ENCODE results near the gene GRK2. TPM values are rescaled to one million over a fixed set of nuclear protein-coding genes. Genes with fewer than 3 reads are reported as not detected.
"Not testable (repeated sequence)": the region's sequence is repeated elsewhere in the genome, so short reads cannot be mapped to it uniquely, and the experiment has no call there.

The GRK2 gene
- total RNA-seq, 2 experiments from 2014 or later: 306 to 324 TPM

GRCh38 chr11:67317888-67318555, 51.7 kb downstream of the GRK2 start:
- peak overlapping the region; percentile 95 for H3K4me3 Mint-ChIP-seq
- peak; percentile 22 for DNase-seq
- POLR2A ChIA-PET: interaction anchor here (0.8 to 1.4 kb wide), 4 partner anchors 41 to 71 kb away, joined by 5 to 6 read pairs (median 5); partner anchors contain the start of gene GRK2
- H3K9me3 Mint-ChIP-seq: no peaks in the 10 kb centered on the region
- peak overlapping the region; percentile 99 for H3K27ac Mint-ChIP-seq
- peaks cover 37% of the 10 kb centered on the region for H3K4me1 Mint-ChIP-seq
- peaks cover 3% of the 10 kb centered on the region for H3K27me3 Mint-ChIP-seq
- peaks cover 1% of the 10 kb centered on the region for H3K36me3 Mint-ChIP-seq (ENCODE audit: low read depth)
- CTCF ChIA-PET: interaction anchor here (0.6 to 6.4 kb wide), 43 partner anchors 8 to 1189 kb away, joined by 3 to 72 read pairs (median 5); partner anchors contain the start of genes ANKRD13D, CLCF1, GRK2 and POLD4

- H3K4me3 Mint-ChIP-seq: peak overlapping the region; percentile 95
- H3K36me3 Mint-ChIP-seq (ENCODE audit: low read depth); DNase-seq; H3K27me3 Mint-ChIP-seq; H3K27ac Mint-ChIP-seq; POLR2A ChIA-PET; H3K9me3 Mint-ChIP-seq: not testable (repeated sequence)
- H3K4me1 Mint-ChIP-seq: peaks cover 30% of the 10 kb centered on the region
- CTCF ChIA-PET: interaction anchor here (0.6 to 4.6 kb wide), 13 partner anchors 11 to 592 kb away, joined by 3 to 26 read pairs (median 5); partner anchors contain the start of gene POLD4
Measured at GRCh38 chr11:67318876-67319275, 52.6 kb downstream of the GRK2 start.

- peaks cover 1% of the 10 kb centered on the region for H3K36me3 Mint-ChIP-seq (ENCODE audit: low read depth)
- no peaks in the 10 kb centered on the region for H3K9me3 Mint-ChIP-seq
- ChIA-PET POLR2A (no interaction called here), CTCF (interaction anchor here (0.7 to 4.6 kb wide), 14 partner anchors 9 to 248 kb away, joined by 3 to 26 read pairs (median 5); partner anchors contain the start of gene POLD4)
- no peak overlapping the region for H3K4me3 Mint-ChIP-seq
- peaks cover 23% of the 10 kb centered on the region for H3K4me1 Mint-ChIP-seq
- peaks cover 3% of the 10 kb centered on the region for H3K27me3 Mint-ChIP-seq
- DNase-seq: no peak
- H3K27ac Mint-ChIP-seq: no peak overlapping the region
Measured at GRCh38 chr11:67320011-67320410, 53.7 kb downstream of the GRK2 start.

- Mint-ChIP-seq H3K27ac (no peak overlapping the region), H3K4me1 (peaks cover 18% of the 10 kb centered on the region), H3K4me3 (no peak overlapping the region), H3K27me3 (peaks cover 3% of the 10 kb centered on the region), H3K9me3 (no peaks in the 10 kb centered on the region), H3K36me3 (ENCODE audit: low read depth) (peaks cover 1% of the 10 kb centered on the region)
- no peak for DNase-seq
- ChIA-PET POLR2A (no interaction called here), CTCF (interaction anchor here (0.7 to 4.6 kb wide), 11 partner anchors 9 to 249 kb away, joined by 3 to 26 read pairs (median 6); partner anchors contain the start of gene PPP1CA)
Measured at GRCh38 chr11:67320691-67321090, 54.4 kb downstream of the GRK2 start.

- peaks cover 15% of the 10 kb centered on the region for H3K4me1 Mint-ChIP-seq
- H3K9me3 Mint-ChIP-seq: no peaks in the 10 kb centered on the region
- no peak overlapping the region for H3K4me3 Mint-ChIP-seq
- peaks cover 3% of the 10 kb centered on the region for H3K27me3 Mint-ChIP-seq
- ChIA-PET POLR2A (no interaction called here), CTCF (interaction anchor here (0.8 to 4.6 kb wide), 11 partner anchors 8 to 79 kb away, joined by 3 to 26 read pairs (median 5); partner anchors contain the start of gene PPP1CA)
- no peak overlapping the region for H3K27ac Mint-ChIP-seq
- peaks cover 1% of the 10 kb centered on the region for H3K36me3 Mint-ChIP-seq (ENCODE audit: low read depth)
- DNase-seq: no peak
Measured at GRCh38 chr11:67321313-67321871, 55.1 kb downstream of the GRK2 start.

GRCh38 chr11:67322049-67322448, 55.8 kb downstream of the GRK2 start:
- no peak for DNase-seq
- Mint-ChIP-seq H3K27me3 (peaks cover 3% of the 10 kb centered on the region), H3K9me3 (no peaks in the 10 kb centered on the region), H3K36me3 (ENCODE audit: low read depth) (peaks cover 1% of the 10 kb centered on the region), H3K4me3 (no peak overlapping the region), H3K27ac (no peak overlapping the region), H3K4me1 (peaks cover 11% of the 10 kb centered on the region)
- ChIA-PET CTCF (interaction anchor here (1.0 to 4.6 kb wide), 17 partner anchors 8 to 79 kb away, joined by 3 to 26 read pairs (median 5); partner anchors contain the start of gene PPP1CA), POLR2A (no interaction called here)

- no peak overlapping the region for H3K4me3 Mint-ChIP-seq
- POLR2A ChIA-PET: no interaction called here
Measured at GRCh38 chr11:67323526-67323925, 57.3 kb downstream of the GRK2 start.

GRCh38 chr11:67332081-67332691, 65.9 kb downstream of the GRK2 start:
- no peaks in the 10 kb centered on the region for H3K36me3 Mint-ChIP-seq (ENCODE audit: low read depth)
- no peaks in the 10 kb centered on the region for H3K4me1 Mint-ChIP-seq
- no peak for DNase-seq
- H3K27ac Mint-ChIP-seq: no peak overlapping the region
- ChIA-PET CTCF (interaction anchor here (0.6 to 2.3 kb wide), 7 partner anchors 12 to 416 kb away, joined by 3 to 8 read pairs (median 3); partner anchors contain the start of gene RAD9A), POLR2A (no interaction called here)
- no peaks in the 10 kb centered on the region for H3K27me3 Mint-ChIP-seq
- no peak overlapping the region for H3K4me3 Mint-ChIP-seq
- H3K9me3 Mint-ChIP-seq: no peaks in the 10 kb centered on the region

More at GRCh38 chr11:67323526-67323925, 57.3 kb downstream of the GRK2 start:
- no peaks in the 10 kb centered on the region for H3K9me3 Mint-ChIP-seq
- no peak overlapping the region for H3K27ac Mint-ChIP-seq
- H3K27me3 Mint-ChIP-seq: peaks cover 2% of the 10 kb centered on the region
- no peak for DNase-seq
- peaks cover 3% of the 10 kb centered on the region for H3K4me1 Mint-ChIP-seq
- CTCF ChIA-PET: interaction anchor here (1.0 to 4.6 kb wide), 7 partner anchors 10 to 70 kb away, joined by 4 to 26 read pairs (median 5); no protein-coding TSS in a partner anchor
- no peaks in the 10 kb centered on the region for H3K36me3 Mint-ChIP-seq (ENCODE audit: low read depth)

Other genes starting within 250 kb of the GRK2 start
- not detected for gene SYT12, start 243.3 kb upstream of the GRK2 start, total RNA-seq
- under 1 TPM in 1 of 2 experiments, not detected in 1; 0.35 TPM for gene RHOD, start 209.6 kb upstream of the GRK2 start, total RNA-seq
- gene KDM2A, start 147.2 kb upstream of the GRK2 start, total RNA-seq: 10 to 100 TPM; 83.8 to 94.0 TPM
- gene ANKRD13D, start 22.8 kb downstream of the GRK2 start, total RNA-seq: 100 to 1,000 TPM; 135 to 194 TPM
- gene SSH3, start 37.1 kb downstream of the GRK2 start, total RNA-seq: 1 to 10 TPM; 8.2 to 9.6 TPM
- gene POLD4, start 87.1 kb downstream of the GRK2 start, total RNA-seq: 10 to 100 TPM; 52.7 to 53.7 TPM
- gene CLCF1, start 107.1 kb downstream of the GRK2 start, total RNA-seq: under 1 TPM; 0.10 to 0.17 TPM
- 10 to 100 TPM; 49.3 to 53.7 TPM for gene RAD9A, start 125.5 kb downstream of the GRK2 start, total RNA-seq
- gene PPP1CA, start 135.4 kb downstream of the GRK2 start, total RNA-seq: 100 to 1,000 TPM; 301 to 331 TPM
- gene TBC1D10C, start 137.6 kb downstream of the GRK2 start, total RNA-seq: 100 to 1,000 TPM; 256 to 323 TPM
- 1 to 10 TPM; 1.2 to 1.9 TPM for gene CARNS1, start 149.2 kb downstream of the GRK2 start, total RNA-seq
- gene RPS6KB2, start 162.0 kb downstream of the GRK2 start, total RNA-seq: 10 to 100 TPM; 57.5 to 68.1 TPM
- gene PTPRCAP, start 171.2 kb downstream of the GRK2 start, total RNA-seq: 100 to 1,000 TPM; 328 to 389 TPM
- 100 to 1,000 TPM; 191 to 252 TPM for gene CORO1B, start 177.0 kb downstream of the GRK2 start, total RNA-seq
- gene GPR152, start 186.3 kb downstream of the GRK2 start, total RNA-seq: not detected
- gene CABP4, start 188.9 kb downstream of the GRK2 start, total RNA-seq: 1 to 10 TPM; 1.3 to 2.6 TPM
- 10 to 100 TPM; 42.2 to 47.2 TPM for gene TMEM134, start 202.8 kb downstream of the GRK2 start, total RNA-seq
- gene AIP, start 216.6 kb downstream of the GRK2 start, total RNA-seq: 100 to 1,000 TPM; 149 to 164 TPM
- 100 to 1,000 TPM; 100 to 110 TPM for gene PITPNM1, start 238.9 kb downstream of the GRK2 start, total RNA-seq
- 100 to 1,000 TPM; 117 to 126 TPM for gene CDK2AP2, start 241.7 kb downstream of the GRK2 start, total RNA-seq